MM.1S (cell line): ENCODE data around the gene ITPKC.
A peak's percentile ranks its signal among the peaks of the same experiment; 100 is the strongest.

Source experiments
- DNase-seq: peaks from one replicate; pipeline ENCODE4 v3.0.0-alpha.2; 2015
- H2AFZ ChIP-seq: fragments of 300-600 bp; sonication (generic); 2 replicates; pipeline ENCODE4 v1.6.0; 2016; ENCODE audit warnings: antibody characterized with exemption, low read length
- H3F3A ChIP-seq: fragments of 300-600 bp; sonication (generic); 2 replicates; pipeline ENCODE4 v1.6.1; 2016; ENCODE audit warnings: mild to moderate bottlenecking, antibody characterized with exemption, low read length, moderate library complexity, mixed read lengths; ENCODE audit not compliant: insufficient read depth
- H3K27ac ChIP-seq: fragments of 300-600 bp; sonication (generic); 2 replicates; pipeline ENCODE4 v1.5.1; 2016; ENCODE audit warnings: mild to moderate bottlenecking, low read length
- H3K27me3 ChIP-seq: fragments of 300-600 bp; sonication (generic); replicated peaks from 2 replicates; pipeline ENCODE4 v1.6.0; 2016; ENCODE audit warnings: low read length; ENCODE audit not compliant: insufficient read depth
- H3K36me3 ChIP-seq: fragments of 300-600 bp; sonication (generic); replicated peaks from 2 replicates; pipeline ENCODE4 v1.6.1; 2016; ENCODE audit warnings: mild to moderate bottlenecking, low read length, mixed read lengths; ENCODE audit not compliant: insufficient read depth
- H3K4me1 ChIP-seq: fragments of 300-600 bp; sonication (generic); 2 replicates; pipeline ENCODE4 v1.6.1; 2016; ENCODE audit warnings: low read length, mixed read lengths
- H3K4me2 ChIP-seq: fragments of 300-600 bp; sonication (generic); 2 replicates; pipeline ENCODE4 v1.6.0; 2016; ENCODE audit warnings: low read depth, low read length
- H3K4me3 ChIP-seq: fragments of 300-600 bp; sonication (generic); 2 replicates; pipeline ENCODE4 v1.5.1; 2016; ENCODE audit warnings: low read length, mixed read lengths
- H3K79me2 ChIP-seq: fragments of 300-600 bp; sonication (generic); 2 replicates; pipeline ENCODE4 v1.6.1; 2016; ENCODE audit warnings: mixed run types, low read length, mixed read lengths
- H3K9ac ChIP-seq: fragments of 300-600 bp; sonication (generic); 2 replicates; pipeline ENCODE4 v1.6.1; 2016; ENCODE audit warnings: low read length, mixed read lengths
- H3K9me2 ChIP-seq: fragments of 300-600 bp; sonication (generic); replicated peaks from 2 replicates; pipeline ENCODE4 v1.6.1; 2016; ENCODE audit warnings: mild to moderate bottlenecking, low read length, mixed read lengths; ENCODE audit not compliant: insufficient read depth
- H3K9me3 ChIP-seq: fragments of 300-600 bp; sonication (generic); replicated peaks from 2 replicates; pipeline ENCODE4 v1.6.1; 2016; ENCODE audit warnings: mild to moderate bottlenecking, low read length, mixed read lengths; ENCODE audit not compliant: insufficient read depth
- H4K20me1 ChIP-seq: fragments of 300-600 bp; sonication (generic); 2 replicates; pipeline ENCODE4 v1.6.1; 2016; ENCODE audit warnings: mild to moderate bottlenecking, low read length, moderate library complexity, mixed read lengths; ENCODE audit not compliant: insufficient read depth
- CTCF ChIP-seq: fragments of 300-600 bp; sonication (generic); IDR thresholded peaks from 2 replicates; pipeline ENCODE4 v1.5.1; 2016; ENCODE audit warnings: antibody characterized with exemption, low read length, mixed read lengths
- EZH2 ChIP-seq: fragments of 300-600 bp; sonication (generic); optimal IDR thresholded peaks from 2 replicates; pipeline ENCODE3; 2017; ENCODE audit warnings: low read depth, mild to moderate bottlenecking, antibody characterized with exemption, low read length, mixed read lengths
- EZH2phosphoT487 ChIP-seq: fragments of 300-600 bp; sonication (generic); IDR thresholded peaks from 2 replicates; pipeline ENCODE4 v1.6.1; 2018; ENCODE audit warnings: antibody characterized with exemption, low read length

The ITPKC gene

DNA sequence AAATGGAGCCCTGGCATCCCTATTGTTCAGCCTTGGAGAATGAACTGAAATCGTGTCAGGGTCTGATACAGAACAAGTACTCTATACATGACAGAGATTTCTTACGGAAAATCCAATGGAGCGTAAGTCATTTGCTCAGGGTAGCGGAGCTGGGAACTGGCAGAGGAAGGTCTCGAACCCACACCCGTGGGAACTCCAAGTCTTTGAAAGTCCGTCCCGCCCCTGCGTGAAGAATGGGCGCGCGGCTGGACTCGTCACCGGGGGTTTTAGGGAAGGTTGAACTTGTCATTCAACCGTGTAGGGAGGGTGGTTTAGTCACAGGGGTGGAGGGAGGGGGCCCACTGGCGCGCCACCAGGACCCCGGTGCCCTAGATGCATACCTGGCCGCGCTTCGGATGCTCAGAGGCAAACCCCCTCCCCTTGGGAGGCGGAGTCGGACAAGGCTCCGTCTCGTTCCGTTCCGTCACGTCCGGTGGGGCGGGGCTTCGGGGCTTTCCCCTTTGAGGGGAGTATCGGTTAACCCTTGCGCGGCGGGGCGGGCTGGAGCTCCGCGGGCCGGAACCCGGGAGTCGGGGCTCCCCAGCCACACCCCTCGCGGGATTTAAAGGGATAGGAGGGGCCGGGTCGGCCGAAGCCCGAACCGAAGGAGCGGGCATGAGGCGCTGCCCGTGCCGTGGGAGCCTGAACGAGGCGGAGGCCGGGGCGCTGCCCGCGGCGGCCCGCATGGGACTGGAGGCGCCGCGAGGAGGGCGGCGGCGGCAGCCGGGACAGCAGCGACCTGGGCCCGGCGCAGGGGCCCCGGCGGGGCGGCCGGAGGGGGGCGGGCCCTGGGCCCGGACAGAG, at the start of gene ITPKC, which contains the start of gene COQ8B:
Gene ITPKC (plus strand): TSS at position 631 of the 843 bp plus-strand sequence. CDS start 24 bp downstream, at position 655.
Gene COQ8B (minus strand): TSS at position 405 of the 843 bp plus-strand sequence. CDS start 2,254 bp downstream, outside the sequence.
- Histone ChIP-seq H3K9me2 (no peaks in the 10 kb centered on the region), H3K4me2 (peak within 1 kb of the TSS; percentile 100), H3K27me3 (no peaks in the 10 kb centered on the region), H3K79me2 (peaks cover 24% of the 10 kb centered on the region), H3K9ac (peak within 1 kb of the TSS; percentile 86), H3K9me3 (no peaks in the 10 kb centered on the region), H3K4me3 (peak within 1 kb of the TSS; percentile 85), H2AFZ (peak within 1 kb of the TSS; percentile 94), H3F3A (peaks cover 4% of the 10 kb centered on the region; the same call in 1 of the 2 replicates), H4K20me1 (no peaks in the 10 kb centered on the region), H3K36me3 (no peaks in the 10 kb centered on the region), H3K27ac (peak within 1 kb of the TSS; percentile 60; the same call in 1 of the 2 replicates), H3K4me1 (peaks cover 37% of the 10 kb centered on the region)
- peak; percentile 99 for DNase-seq
- TF ChIP-seq EZH2, result no peak
- TF ChIP-seq EZH2phosphoT487, result no peak
- no peak for TF ChIP-seq CTCF

DNA sequence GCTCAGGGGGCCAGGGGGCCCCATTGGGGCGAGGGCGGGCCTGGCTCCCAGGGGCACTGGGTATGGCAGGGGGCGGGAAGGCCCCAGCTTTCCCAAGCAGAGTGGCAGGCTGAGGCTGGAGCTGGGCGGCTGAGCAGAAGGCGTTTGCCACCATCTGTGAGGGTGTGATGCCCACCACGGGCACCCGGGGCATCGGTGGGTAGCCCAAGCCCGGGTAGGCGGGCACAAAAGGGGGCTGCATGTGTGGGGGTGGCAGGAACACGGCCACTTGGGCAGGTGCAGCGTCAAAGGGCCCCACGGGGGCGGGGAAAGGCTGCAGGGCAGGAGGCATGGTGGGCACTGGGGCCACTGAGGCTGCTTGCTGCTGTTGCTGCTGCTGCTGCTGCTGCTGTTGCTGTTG, 49.3 kb upstream of the ITPKC start:
- Histone ChIP-seq H3K27ac (no peak overlapping the region), H3F3A (no peaks in the 10 kb centered on the region), H3K36me3 (no peaks in the 10 kb centered on the region), H2AFZ (no peak overlapping the region), H3K9me3 (no peaks in the 10 kb centered on the region), H3K9ac (no peak overlapping the region), H3K79me2 (no peaks in the 10 kb centered on the region), H3K4me1 (no peaks in the 10 kb centered on the region), H3K9me2 (no peaks in the 10 kb centered on the region), H4K20me1 (no peaks in the 10 kb centered on the region), H3K4me3 (no peak overlapping the region), H3K4me2 (no peak overlapping the region), H3K27me3 (peaks cover 5% of the 10 kb centered on the region; the same call in 1 of the 2 replicates)
- TF ChIP-seq CTCF (no peak), EZH2phosphoT487 (no peak), EZH2 (no peak)
- no peak for DNase-seq

DNA sequence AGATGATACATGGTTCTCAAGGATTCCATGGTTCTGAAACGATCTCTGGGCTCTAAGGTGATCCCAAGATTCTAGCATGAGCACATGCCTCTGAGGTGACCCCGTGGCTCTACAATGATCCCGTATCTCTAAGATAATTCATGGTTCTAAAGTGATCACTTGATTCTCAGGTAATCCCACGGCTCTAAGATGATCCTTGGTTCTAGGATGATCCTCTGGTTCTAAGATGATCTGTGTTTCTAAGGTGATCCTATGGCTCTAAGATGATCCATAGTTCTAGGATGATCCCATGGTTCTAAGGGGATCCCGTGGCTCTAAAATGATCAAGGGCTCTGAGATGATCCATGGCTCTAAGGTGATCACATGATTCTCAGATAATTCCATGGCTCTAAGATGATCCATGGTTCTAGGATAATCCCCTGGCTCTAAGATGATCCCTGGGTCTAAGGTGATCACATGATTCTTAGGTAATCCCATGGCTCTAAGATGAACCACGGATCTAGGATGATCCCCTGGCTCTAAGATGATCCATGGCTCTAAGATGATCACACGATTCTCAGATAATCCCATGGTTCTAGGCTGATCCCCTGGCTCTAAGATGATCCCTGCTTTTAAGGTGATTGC, 47.8 kb upstream of the ITPKC start:
- H3K4me2 ChIP-seq, result no peak overlapping the region
- TF ChIP-seq EZH2phosphoT487 (no peak), EZH2 (no peak), CTCF (no peak)
- no peaks in the 10 kb centered on the region for H3K9me3 ChIP-seq
- no peaks in the 10 kb centered on the region for H3K36me3 ChIP-seq
- no peak overlapping the region for H2AFZ ChIP-seq
- H3K27ac ChIP-seq, result no peak overlapping the region
- no peaks in the 10 kb centered on the region for H3K9me2 ChIP-seq
- H3F3A ChIP-seq, result no peaks in the 10 kb centered on the region
- no peaks in the 10 kb centered on the region for H3K4me1 ChIP-seq
- peaks cover under 1% of the 10 kb centered on the region; the same call in 1 of the 2 replicates for H3K27me3 ChIP-seq
- H4K20me1 ChIP-seq, result no peaks in the 10 kb centered on the region
- no peak overlapping the region for H3K9ac ChIP-seq
- no peaks in the 10 kb centered on the region for H3K79me2 ChIP-seq
- no peak overlapping the region for H3K4me3 ChIP-seq
- no peak for DNase-seq
